Measurements from ENCODE around the gene AP2A2.

AP2A2 gene

GRCh38 chr11:985406-985805 lies 59.7 kb downstream of the AP2A2 start:
- DNase-seq (ENCODE audit: low read depth) = no peak
- H3K4me3 ChIP-seq (ENCODE audit: control insufficient read depth, low read depth, low read length) = no peak overlapping the region
- no peak for TF ChIP-seq CTCF (conservative IDR thresholded peaks at IDR 0.05; ENCODE audit: control insufficient read depth, insufficient read depth, low read depth, low read length)

- no peak overlapping the region for H3K4me3 ChIP-seq (ENCODE audit: control insufficient read depth, low read depth, low read length)
- no peak for TF ChIP-seq CTCF (conservative IDR thresholded peaks at IDR 0.05; ENCODE audit: control insufficient read depth, insufficient read depth, low read depth, low read length)
- no peak for DNase-seq (ENCODE audit: low read depth)
Observed at GRCh38 chr11:985848-986247, 60.2 kb downstream of the AP2A2 start.

- H3K4me3 ChIP-seq (ENCODE audit: control insufficient read depth, low read depth, low read length) = no peak overlapping the region
- TF ChIP-seq CTCF (conservative IDR thresholded peaks at IDR 0.05; ENCODE audit: control insufficient read depth, insufficient read depth, low read depth, low read length) = no peak
- DNase-seq (ENCODE audit: low read depth) = no peak
Observed at GRCh38 chr11:986270-986951, 60.7 kb downstream of the AP2A2 start.

GRCh38 chr11:986952-987305 lies 61.3 kb downstream of the AP2A2 start:
- no peak overlapping the region for H3K4me3 ChIP-seq (ENCODE audit: control insufficient read depth, low read depth, low read length)
- DNase-seq (ENCODE audit: low read depth) = no peak
- TF ChIP-seq CTCF (conservative IDR thresholded peaks at IDR 0.05; ENCODE audit: control insufficient read depth, insufficient read depth, low read depth, low read length) = no peak

- DNase-seq (ENCODE audit: low read depth) = no peak
- no peak for TF ChIP-seq CTCF (conservative IDR thresholded peaks at IDR 0.05; ENCODE audit: control insufficient read depth, insufficient read depth, low read depth, low read length)
Observed at GRCh38 chr11:987671-988070, 62.0 kb downstream of the AP2A2 start.

GRCh38 chr11:990101-990500 lies 64.4 kb downstream of the AP2A2 start:
- TF ChIP-seq CTCF (conservative IDR thresholded peaks at IDR 0.05; ENCODE audit: control insufficient read depth, insufficient read depth, low read depth, low read length) = no peak
- H3K4me3 ChIP-seq (ENCODE audit: control insufficient read depth, low read depth, low read length) = no peak overlapping the region
- DNase-seq (ENCODE audit: low read depth) = no peak

More at GRCh38 chr11:987671-988070, 62.0 kb downstream of the AP2A2 start:
- H3K4me3 ChIP-seq (ENCODE audit: control insufficient read depth, low read depth, low read length) = no peak overlapping the region

GRCh38 chr11:991034-991433 lies 65.4 kb downstream of the AP2A2 start:
- TF ChIP-seq CTCF (conservative IDR thresholded peaks at IDR 0.05; ENCODE audit: control insufficient read depth, insufficient read depth, low read depth, low read length) = no peak
- DNase-seq (ENCODE audit: low read depth) = no peak
- H3K4me3 ChIP-seq (ENCODE audit: control insufficient read depth, low read depth, low read length) = no peak overlapping the region
